OCI-LY1 (cell line): ENCODE measurements around the gene MFN1.

Source experiments
- H2AFZ ChIP-seq: fragments of 200-600 bp; sonication (generic), shearing (Covaris generic); 2 replicates; pipeline ENCODE4 v1.6.0; 2014; ENCODE audit warnings: antibody characterized with exemption, mild to moderate bottlenecking, low read length
- H3F3A ChIP-seq: fragments of 200-600 bp; sonication (generic), shearing (Covaris generic); 2 replicates; pipeline ENCODE4 v1.6.0; 2014; ENCODE audit warnings: mild to moderate bottlenecking, antibody characterized with exemption, low read length, moderate library complexity; ENCODE audit not compliant: insufficient read depth
- H3K27ac ChIP-seq: fragments of 200-600 bp; sonication (generic); 2 replicates; pipeline ENCODE4 v1.5.1; 2014; ENCODE audit warnings: low read length, mixed run types, mild to moderate bottlenecking, low read depth; ENCODE audit not compliant: poor library complexity, severe bottlenecking
- H3K27me3 ChIP-seq: fragments of 200-600 bp; sonication (generic); 2 replicates; pipeline ENCODE4 v1.6.0; 2014; ENCODE audit warnings: antibody characterized with exemption, mild to moderate bottlenecking, low read length, moderate library complexity; ENCODE audit not compliant: insufficient read depth
- H3K36me3 ChIP-seq: fragments of 200-600 bp; sonication (generic); 2 replicates; pipeline ENCODE4 v1.6.1; 2014; ENCODE audit warnings: mild to moderate bottlenecking, antibody characterized with exemption, low read length, moderate library complexity, mixed read lengths; ENCODE audit not compliant: insufficient read depth
- H3K4me1 ChIP-seq: fragments of 200-600 bp; sonication (generic); 2 replicates; pipeline ENCODE4 v1.5.1; 2014; ENCODE audit warnings: mild to moderate bottlenecking, low read length, moderate library complexity; ENCODE audit not compliant: insufficient read depth, severe bottlenecking
- H3K4me2 ChIP-seq: fragments of 200-600 bp; sonication (generic), shearing (Covaris generic); 2 replicates; pipeline ENCODE4 v1.6.1; 2014; ENCODE audit warnings: low read length
- H3K4me3 ChIP-seq: fragments of 200-600 bp; sonication (generic); 2 replicates; pipeline ENCODE4 v1.5.1; 2014; ENCODE audit warnings: low read length, low read depth, mild to moderate bottlenecking, mixed read lengths; ENCODE audit not compliant: poor library complexity, severe bottlenecking
- H3K79me2 ChIP-seq: fragments of 200-600 bp; shearing (Covaris generic); 2 replicates; pipeline ENCODE4 v1.6.1; 2016; ENCODE audit warnings: mixed run types, low read length, mixed read lengths; ENCODE audit not compliant: insufficient read depth
- H3K9ac ChIP-seq: fragments of 200-600 bp; sonication (generic), shearing (Covaris generic); 2 replicates; pipeline ENCODE4 v1.6.1; 2014; ENCODE audit warnings: mild to moderate bottlenecking, low read length, mixed read lengths
- H3K9me2 ChIP-seq: fragments of 200-600 bp; sonication (generic), shearing (Covaris generic); 2 replicates; pipeline ENCODE4 v1.6.1; 2014; ENCODE audit warnings: low read depth, mild to moderate bottlenecking, low read length, mixed read lengths
- H3K9me3 ChIP-seq: fragments of 200-600 bp; shearing (Covaris generic); 2 replicates; pipeline ENCODE4 v1.6.1; 2014; ENCODE audit warnings: low read length, mixed read lengths
- H4K20me1 ChIP-seq: fragments of 200-600 bp; sonication (generic), shearing (Covaris generic); 2 replicates; pipeline ENCODE4 v1.6.0; 2016; ENCODE audit warnings: mild to moderate bottlenecking, low read length; ENCODE audit not compliant: insufficient read depth
- EZH2 ChIP-seq: fragments of 200-600 bp; sonication (generic), shearing (Covaris generic); IDR thresholded peaks from 2 replicates; pipeline ENCODE4 v1.8.0; 2017; ENCODE audit warnings: borderline replicate concordance, mixed run types, mild to moderate bottlenecking, antibody characterized with exemption, low read length, moderate library complexity, mixed read lengths
- TF ChIP-seq, protein P1 (sequence below): fragments of 200-600 bp; sonication (generic), shearing (Covaris generic); IDR thresholded peaks from 2 replicates; pipeline ENCODE4 v1.5.1; 2017; ENCODE audit warnings: mild to moderate bottlenecking, antibody characterized with exemption, low read length, moderate library complexity, mixed read lengths

Gene MFN1

GRCh38 chr3:179299999-179300613 is 47.4 kb upstream of the MFN1 start:
- Histone ChIP-seq H3K36me3 (no peaks in the 10 kb centered on the region), H3F3A (no peaks in the 10 kb centered on the region), H2AFZ (no peak overlapping the region), H3K27ac (no peak overlapping the region), H3K9me3 (peaks cover 3% of the 10 kb centered on the region; the same call in 1 of the 2 replicates), H3K9ac (no peak overlapping the region), H3K4me3 (no peak overlapping the region), H4K20me1 (no peaks in the 10 kb centered on the region), H3K79me2 (no peaks in the 10 kb centered on the region), H3K9me2 (no peaks in the 10 kb centered on the region), H3K27me3 (no peaks in the 10 kb centered on the region), H3K4me1 (no peaks in the 10 kb centered on the region), H3K4me2 (no peak overlapping the region)
- TF ChIP-seq, protein P1, sequence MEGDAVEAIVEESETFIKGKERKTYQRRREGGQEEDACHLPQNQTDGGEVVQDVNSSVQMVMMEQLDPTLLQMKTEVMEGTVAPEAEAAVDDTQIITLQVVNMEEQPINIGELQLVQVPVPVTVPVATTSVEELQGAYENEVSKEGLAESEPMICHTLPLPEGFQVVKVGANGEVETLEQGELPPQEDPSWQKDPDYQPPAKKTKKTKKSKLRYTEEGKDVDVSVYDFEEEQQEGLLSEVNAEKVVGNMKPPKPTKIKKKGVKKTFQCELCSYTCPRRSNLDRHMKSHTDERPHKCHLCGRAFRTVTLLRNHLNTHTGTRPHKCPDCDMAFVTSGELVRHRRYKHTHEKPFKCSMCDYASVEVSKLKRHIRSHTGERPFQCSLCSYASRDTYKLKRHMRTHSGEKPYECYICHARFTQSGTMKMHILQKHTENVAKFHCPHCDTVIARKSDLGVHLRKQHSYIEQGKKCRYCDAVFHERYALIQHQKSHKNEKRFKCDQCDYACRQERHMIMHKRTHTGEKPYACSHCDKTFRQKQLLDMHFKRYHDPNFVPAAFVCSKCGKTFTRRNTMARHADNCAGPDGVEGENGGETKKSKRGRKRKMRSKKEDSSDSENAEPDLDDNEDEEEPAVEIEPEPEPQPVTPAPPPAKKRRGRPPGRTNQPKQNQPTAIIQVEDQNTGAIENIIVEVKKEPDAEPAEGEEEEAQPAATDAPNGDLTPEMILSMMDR, result no peak
- no peak for TF ChIP-seq EZH2

DNA sequence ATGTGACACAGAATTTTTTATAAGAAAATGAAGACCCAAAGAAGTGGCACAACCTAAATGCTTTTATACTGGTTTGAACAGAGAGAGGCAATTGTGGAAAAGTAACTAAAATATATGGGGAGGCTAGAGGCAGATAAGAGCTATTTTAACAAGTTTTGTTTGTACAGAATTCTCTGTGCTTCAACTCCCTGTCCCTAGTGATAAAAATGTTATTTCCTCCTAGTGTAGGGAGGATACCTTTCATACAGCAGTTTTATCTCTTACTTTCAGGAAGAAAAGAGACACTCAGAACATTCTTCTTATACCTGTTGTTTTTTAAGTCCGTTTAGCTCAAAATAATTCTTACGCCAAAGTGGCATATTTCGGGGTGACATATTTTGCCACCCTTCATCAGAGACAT is 45.9 kb upstream of the MFN1 start:
- Histone ChIP-seq H3F3A (no peaks in the 10 kb centered on the region), H3K27me3 (no peaks in the 10 kb centered on the region), H3K9me2 (no peaks in the 10 kb centered on the region), H3K9me3 (peaks cover 3% of the 10 kb centered on the region; the same call in 1 of the 2 replicates), H3K4me2 (no peak overlapping the region), H4K20me1 (no peaks in the 10 kb centered on the region), H2AFZ (no peak overlapping the region), H3K27ac (no peak overlapping the region), H3K4me3 (no peak overlapping the region), H3K9ac (no peak overlapping the region), H3K79me2 (no peaks in the 10 kb centered on the region), H3K4me1 (no peaks in the 10 kb centered on the region), H3K36me3 (no peaks in the 10 kb centered on the region)
- TF ChIP-seq, protein P1, result no peak
- TF ChIP-seq EZH2, result no peak

DNA sequence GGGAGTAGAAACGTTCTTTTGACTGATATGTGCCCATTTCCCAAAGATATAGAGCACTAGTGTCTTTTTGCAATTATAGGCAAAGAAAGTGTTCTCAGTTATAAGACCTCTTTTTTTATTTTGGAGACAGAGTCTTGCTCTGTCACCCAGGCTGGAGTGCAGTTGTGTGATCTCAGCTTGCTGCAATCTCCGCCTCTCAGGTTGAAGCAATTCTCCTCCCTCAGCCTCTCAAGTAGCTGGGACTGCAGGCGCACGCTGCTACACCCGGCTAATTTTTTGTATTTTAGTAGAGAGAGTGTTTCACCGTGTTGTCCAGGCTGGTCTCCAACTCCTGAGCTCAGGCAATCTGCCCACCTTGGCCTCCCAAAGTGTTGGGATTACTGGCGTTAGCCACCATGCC is 45.4 kb upstream of the MFN1 start:
- Histone ChIP-seq H2AFZ (no peak overlapping the region), H3K36me3 (no peaks in the 10 kb centered on the region), H3K27me3 (no peaks in the 10 kb centered on the region), H3K4me2 (no peak overlapping the region), H3K9me3 (peaks cover 3% of the 10 kb centered on the region; the same call in 1 of the 2 replicates), H3K9ac (no peak overlapping the region), H3K4me3 (no peak overlapping the region), H3F3A (no peaks in the 10 kb centered on the region), H3K27ac (no peak overlapping the region), H3K9me2 (no peaks in the 10 kb centered on the region), H3K4me1 (no peaks in the 10 kb centered on the region), H4K20me1 (no peaks in the 10 kb centered on the region), H3K79me2 (no peaks in the 10 kb centered on the region)
- TF ChIP-seq, protein P1, result no peak
- TF ChIP-seq EZH2, result no peak
